Activated T-cell treated with anti-CD3 and anti-CD28 coated beads, Interleukin-2, amount 50 U/mL, for 4 hours (primary cell): ENCODE measurements around the gene CLEC2B. TPM values are rescaled to one million over a fixed set of nuclear protein-coding genes. Genes with fewer than 3 reads are reported as not detected.
"Not testable (repeated sequence)": the region's sequence is repeated elsewhere in the genome, so short reads cannot be mapped to it uniquely, and the experiment has no call there.

Experiments
- ATAC-seq, 2 donors: fragments of 200-7000 bp; cut with Tn5 transposase; one replicate each; pipeline ENCODE4 v1.10.0; 2021
- DNase-seq: peaks from one replicate; pipeline ENCODE4 v3.0.0-alpha.2; 2020
- H3K27me3 Mint-ChIP-seq: one replicate; pipeline ENCODE4 v1.8.0; 2021; ENCODE audit warnings: low read depth, mixed read lengths
- H3K36me3 Mint-ChIP-seq: one replicate; pipeline ENCODE4 v1.8.0; 2022; ENCODE audit warnings: mixed read lengths; ENCODE audit not compliant: insufficient read depth
- H3K4me1 Mint-ChIP-seq: one replicate; pipeline ENCODE4 v1.8.0; 2021; ENCODE audit warnings: low read depth, mixed read lengths
- H3K4me3 Mint-ChIP-seq: one replicate; pipeline ENCODE4 v1.8.0; 2021; ENCODE audit warnings: mild to moderate bottlenecking, moderate library complexity, mixed read lengths
- H3K9me3 Mint-ChIP-seq: one replicate; pipeline ENCODE4 v1.8.0; 2021; ENCODE audit warnings: mixed read lengths
- total RNA-seq, 3 donors: library from RNA; stranded (reverse); gene quantifications; one replicate each; pipeline ENCODE4 v1.2.1, GENCODE V29; 2021

CLEC2B gene
- total RNA-seq, 3 donors from 2014 or later, result 8.4 to 13.7 (median 8.9) TPM

- no peaks in the 10 kb centered on the region for H3K27me3 Mint-ChIP-seq
- no peak for ATAC-seq
- no peak overlapping the region for H3K4me3 Mint-ChIP-seq
These were observed 14.0 kb upstream of the CLEC2B start for GRCh38 chr12:9883175-9883574.

GRCh38 chr12:9881988-9882387 lies 12.8 kb upstream of the CLEC2B start:
- Mint-ChIP-seq H3K4me3 (no peak overlapping the region), H3K36me3 (no peaks in the 10 kb centered on the region), H3K27me3 (no peaks in the 10 kb centered on the region), H3K4me1 (peaks cover 2% of the 10 kb centered on the region), H3K9me3 (no peaks in the 10 kb centered on the region)
- ATAC-seq (no peak), DNase-seq (no peak)

More at GRCh38 chr12:9883175-9883574, 14.0 kb upstream of the CLEC2B start:
- Mint-ChIP-seq H3K9me3 (no peaks in the 10 kb centered on the region), H3K36me3 (no peaks in the 10 kb centered on the region), H3K4me1 (peaks cover 2% of the 10 kb centered on the region)
- DNase-seq, result no peak

GRCh38 chr12:9881246-9881645 lies 12.1 kb upstream of the CLEC2B start, which contains the start of gene KLRF2:
KLRF2 (plus strand) TSS chr12:9881489; CDS start chr12:9881596, 107 bp downstream.
- Mint-ChIP-seq H3K36me3 (no peaks in the 10 kb centered on the region), H3K27me3 (no peaks in the 10 kb centered on the region), H3K9me3 (no peaks in the 10 kb centered on the region), H3K4me3 (no peak within 1 kb of the TSS), H3K4me1 (peaks cover 2% of the 10 kb centered on the region)
- DNase-seq, result no peak
- ATAC-seq, result no peak

GRCh38 chr12:9880532-9881078 lies 11.5 kb upstream of the CLEC2B start:
- peaks cover 2% of the 10 kb centered on the region for H3K4me1 Mint-ChIP-seq
- H3K36me3 Mint-ChIP-seq, result no peaks in the 10 kb centered on the region
- no peaks in the 10 kb centered on the region for H3K9me3 Mint-ChIP-seq
- ATAC-seq (no peak), DNase-seq (no peak)
- no peak overlapping the region for H3K4me3 Mint-ChIP-seq
- H3K27me3 Mint-ChIP-seq, result no peaks in the 10 kb centered on the region

GRCh38 chr12:9876120-9876519 lies 7.0 kb upstream of the CLEC2B start:
- H3K9me3 Mint-ChIP-seq, H3K27me3 Mint-ChIP-seq, H3K36me3 Mint-ChIP-seq, ATAC-seq, H3K4me3 Mint-ChIP-seq, H3K4me1 Mint-ChIP-seq, DNase-seq: not testable (repeated sequence)

- Mint-ChIP-seq H3K27me3 (no peaks in the 10 kb centered on the region), H3K4me3 (no peak overlapping the region), H3K4me1 (peaks cover 17% of the 10 kb centered on the region), H3K9me3 (no peaks in the 10 kb centered on the region), H3K36me3 (no peaks in the 10 kb centered on the region)
- DNase-seq, result no peak
- ATAC-seq, result no peak
These were observed 3.6 kb upstream of the CLEC2B start for GRCh38 chr12:9872742-9873141.

- ATAC-seq (no peak), DNase-seq (no peak)
- Mint-ChIP-seq H3K4me1 (peaks cover 17% of the 10 kb centered on the region), H3K9me3 (no peaks in the 10 kb centered on the region), H3K4me3 (no peak overlapping the region), H3K36me3 (peaks cover 2% of the 10 kb centered on the region), H3K27me3 (no peaks in the 10 kb centered on the region)
These were observed 3.0 kb upstream of the CLEC2B start for GRCh38 chr12:9872162-9872561.

GRCh38 chr12:9870286-9870866 lies 1.2 kb upstream of the CLEC2B start:
- Mint-ChIP-seq H3K4me3 (peak overlapping the region; percentile 91), H3K36me3 (peaks cover 2% of the 10 kb centered on the region), H3K4me1 (peaks cover 23% of the 10 kb centered on the region), H3K27me3 (no peaks in the 10 kb centered on the region), H3K9me3 (no peaks in the 10 kb centered on the region)
- DNase-seq (no peak), ATAC-seq (no peak)

GRCh38 chr12:9868951-9869306 lies 225 bp downstream of the CLEC2B start:
- H3K27me3 Mint-ChIP-seq, result no peaks in the 10 kb centered on the region
- peaks cover 6% of the 10 kb centered on the region for H3K36me3 Mint-ChIP-seq
- ATAC-seq (no peak), DNase-seq (no peak)
- H3K4me3 Mint-ChIP-seq, result peak overlapping the region; percentile 91
- H3K9me3 Mint-ChIP-seq, result peaks cover under 1% of the 10 kb centered on the region
- peaks cover 34% of the 10 kb centered on the region for H3K4me1 Mint-ChIP-seq

GRCh38 chr12:9868311-9868801 lies 798 bp downstream of the CLEC2B start:
- Mint-ChIP-seq H3K4me3 (peak overlapping the region; percentile 91), H3K4me1 (peaks cover 40% of the 10 kb centered on the region)
- ATAC-seq, result no peak

GRCh38 chr12:9867531-9867930 lies 1.6 kb downstream of the CLEC2B start:
- Mint-ChIP-seq H3K36me3 (peaks cover 20% of the 10 kb centered on the region), H3K4me1 (peaks cover 48% of the 10 kb centered on the region)

More at GRCh38 chr12:9868311-9868801, 798 bp downstream of the CLEC2B start:
- peaks cover 6% of the 10 kb centered on the region for H3K9me3 Mint-ChIP-seq
- DNase-seq, result no peak
- H3K36me3 Mint-ChIP-seq, result peaks cover 12% of the 10 kb centered on the region
- H3K27me3 Mint-ChIP-seq, result no peaks in the 10 kb centered on the region

GRCh38 chr12:9866860-9867269 lies 2.3 kb downstream of the CLEC2B start:
- H3K4me3 Mint-ChIP-seq, result peak overlapping the region; percentile 85
- peaks cover 10% of the 10 kb centered on the region for H3K9me3 Mint-ChIP-seq
- ATAC-seq (no peak), DNase-seq (no peak)
- H3K27me3 Mint-ChIP-seq, result no peaks in the 10 kb centered on the region
- peaks cover 21% of the 10 kb centered on the region for H3K36me3 Mint-ChIP-seq
- H3K4me1 Mint-ChIP-seq, result peaks cover 52% of the 10 kb centered on the region

More at GRCh38 chr12:9867531-9867930, 1.6 kb downstream of the CLEC2B start:
- DNase-seq, result no peak
- Mint-ChIP-seq H3K9me3 (peaks cover 10% of the 10 kb centered on the region), H3K27me3 (no peaks in the 10 kb centered on the region), H3K4me3 (peak overlapping the region; percentile 85)
- no peak for ATAC-seq

- H3K9me3 Mint-ChIP-seq, result peaks cover 10% of the 10 kb centered on the region
- no peak for DNase-seq
- peak overlapping the region; percentile 77 for H3K4me3 Mint-ChIP-seq
- H3K27me3 Mint-ChIP-seq, result no peaks in the 10 kb centered on the region
- peaks cover 25% of the 10 kb centered on the region for H3K36me3 Mint-ChIP-seq
- ATAC-seq, result peak; percentile 36 to 56
- peaks cover 51% of the 10 kb centered on the region for H3K4me1 Mint-ChIP-seq
These were observed 4.1 kb downstream of the CLEC2B start for GRCh38 chr12:9864913-9865675.

GRCh38 chr12:9858135-9858534 lies 11.0 kb downstream of the CLEC2B start:
- H3K9me3 Mint-ChIP-seq, result peaks cover 2% of the 10 kb centered on the region

More at GRCh38 chr12:9858135-9858534, 11.0 kb downstream of the CLEC2B start:
- ATAC-seq, result no peak
- peaks cover 42% of the 10 kb centered on the region for H3K4me1 Mint-ChIP-seq
- peaks cover 59% of the 10 kb centered on the region for H3K36me3 Mint-ChIP-seq
- H3K4me3 Mint-ChIP-seq, result no peak overlapping the region
- H3K27me3 Mint-ChIP-seq, result no peaks in the 10 kb centered on the region
- no peak for DNase-seq
